KMS-11 (cell line): ENCODE data around the gene MAP3K20.
A peak's percentile ranks its signal among the peaks of the same experiment; 100 is the strongest.
"Not testable (repeated sequence)": the region's sequence is repeated elsewhere in the genome, so short reads cannot be mapped to it uniquely, and the experiment has no call there.

Experiments
- H2AFZ ChIP-seq: fragments of 200-600 bp; sonication (generic); 2 replicates; pipeline ENCODE4 v1.6.1; 2016; ENCODE audit warnings: antibody characterized with exemption, mixed run types, low read depth
- H3K27ac ChIP-seq: fragments of 200-600 bp; sonication (generic); 2 replicates; pipeline ENCODE4 v1.6.1; 2016; ENCODE audit warnings: mild to moderate bottlenecking, mixed run types
- H3K27me3 ChIP-seq: fragments of 200-600 bp; sonication (generic); 2 replicates; pipeline ENCODE4 v1.6.1; 2017; ENCODE audit warnings: mild to moderate bottlenecking, low read depth, mixed run types, moderate library complexity; ENCODE audit not compliant: insufficient read depth
- H3K36me3 ChIP-seq: fragments of 200-600 bp; sonication (generic); 2 replicates; pipeline ENCODE4 v1.6.1; 2017; ENCODE audit warnings: mild to moderate bottlenecking, mixed run types; ENCODE audit not compliant: insufficient read depth
- H3K4me1 ChIP-seq: fragments of 200-600 bp; sonication (generic); 2 replicates; pipeline ENCODE4 v1.6.1; 2016; ENCODE audit warnings: mild to moderate bottlenecking, low read depth, mixed run types; ENCODE audit not compliant: poor library complexity, severe bottlenecking
- H3K4me2 ChIP-seq: fragments of 200-600 bp; sonication (generic); 2 replicates; pipeline ENCODE4 v1.7.0; 2016; ENCODE audit warnings: mild to moderate bottlenecking, mixed run types
- H3K4me3 ChIP-seq: fragments of 200-600 bp; sonication (generic); IDR thresholded peaks from 2 replicates; pipeline ENCODE4 v1.6.1; 2017; ENCODE audit warnings: low read depth, low read length, mixed read lengths; ENCODE audit not compliant: insufficient read depth
- H3K79me2 ChIP-seq: fragments of 200-600 bp; sonication (generic); 2 replicates; pipeline ENCODE4 v1.6.1; 2016; ENCODE audit warnings: low read depth, mixed run types; ENCODE audit not compliant: insufficient read depth
- H3K9ac ChIP-seq: fragments of 200-600 bp; sonication (generic); 2 replicates; pipeline ENCODE4 v1.6.1; 2016; ENCODE audit warnings: mild to moderate bottlenecking, mixed run types
- H4K20me1 ChIP-seq: fragments of 200-600 bp; sonication (generic); 2 replicates; pipeline ENCODE4 v1.6.1; 2016; ENCODE audit warnings: mild to moderate bottlenecking, mixed run types; ENCODE audit not compliant: insufficient read depth
- TF ChIP-seq, protein P1 (sequence below): fragments of 200-600 bp; sonication (generic); conservative IDR thresholded peaks from 2 replicates; pipeline ENCODE4 v1.6.1; 2017; ENCODE audit warnings: low read depth, mild to moderate bottlenecking, antibody characterized with exemption, low read length, moderate library complexity, mixed read lengths

The MAP3K20 gene

DNA sequence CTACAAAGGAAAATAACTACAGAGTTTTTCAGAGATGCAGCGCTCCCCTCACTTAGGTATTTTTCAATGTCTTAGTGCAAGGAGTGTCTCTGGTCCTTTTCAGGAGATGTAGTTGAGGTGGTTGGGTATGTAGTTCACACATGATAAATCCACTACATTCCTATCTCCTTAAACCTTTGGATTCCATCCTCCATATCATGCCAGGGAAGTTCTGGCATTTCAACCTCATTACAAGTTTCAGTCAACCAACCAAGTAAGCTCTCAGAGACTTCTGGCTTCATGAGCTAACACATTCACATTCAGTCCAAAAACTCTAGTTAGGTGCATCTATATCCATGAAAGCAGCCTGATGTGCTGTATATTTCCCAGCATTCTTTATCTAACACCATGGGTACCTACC, 47.3 kb downstream of the MAP3K20 start:
- no peak overlapping the region for H3K4me2 ChIP-seq
- H3K36me3 ChIP-seq: no peaks in the 10 kb centered on the region
- no peaks in the 10 kb centered on the region for H3K79me2 ChIP-seq
- H3K9ac ChIP-seq: no peak overlapping the region
- no peak overlapping the region for H2AFZ ChIP-seq
- H3K4me1 ChIP-seq: peaks cover 33% of the 10 kb centered on the region
- no peaks in the 10 kb centered on the region for H4K20me1 ChIP-seq
- no peak overlapping the region for H3K27ac ChIP-seq
- TF ChIP-seq, protein P1, sequence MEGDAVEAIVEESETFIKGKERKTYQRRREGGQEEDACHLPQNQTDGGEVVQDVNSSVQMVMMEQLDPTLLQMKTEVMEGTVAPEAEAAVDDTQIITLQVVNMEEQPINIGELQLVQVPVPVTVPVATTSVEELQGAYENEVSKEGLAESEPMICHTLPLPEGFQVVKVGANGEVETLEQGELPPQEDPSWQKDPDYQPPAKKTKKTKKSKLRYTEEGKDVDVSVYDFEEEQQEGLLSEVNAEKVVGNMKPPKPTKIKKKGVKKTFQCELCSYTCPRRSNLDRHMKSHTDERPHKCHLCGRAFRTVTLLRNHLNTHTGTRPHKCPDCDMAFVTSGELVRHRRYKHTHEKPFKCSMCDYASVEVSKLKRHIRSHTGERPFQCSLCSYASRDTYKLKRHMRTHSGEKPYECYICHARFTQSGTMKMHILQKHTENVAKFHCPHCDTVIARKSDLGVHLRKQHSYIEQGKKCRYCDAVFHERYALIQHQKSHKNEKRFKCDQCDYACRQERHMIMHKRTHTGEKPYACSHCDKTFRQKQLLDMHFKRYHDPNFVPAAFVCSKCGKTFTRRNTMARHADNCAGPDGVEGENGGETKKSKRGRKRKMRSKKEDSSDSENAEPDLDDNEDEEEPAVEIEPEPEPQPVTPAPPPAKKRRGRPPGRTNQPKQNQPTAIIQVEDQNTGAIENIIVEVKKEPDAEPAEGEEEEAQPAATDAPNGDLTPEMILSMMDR: no peak
- H3K27me3 ChIP-seq: no peaks in the 10 kb centered on the region
- H3K4me3 ChIP-seq: no peak overlapping the region

DNA sequence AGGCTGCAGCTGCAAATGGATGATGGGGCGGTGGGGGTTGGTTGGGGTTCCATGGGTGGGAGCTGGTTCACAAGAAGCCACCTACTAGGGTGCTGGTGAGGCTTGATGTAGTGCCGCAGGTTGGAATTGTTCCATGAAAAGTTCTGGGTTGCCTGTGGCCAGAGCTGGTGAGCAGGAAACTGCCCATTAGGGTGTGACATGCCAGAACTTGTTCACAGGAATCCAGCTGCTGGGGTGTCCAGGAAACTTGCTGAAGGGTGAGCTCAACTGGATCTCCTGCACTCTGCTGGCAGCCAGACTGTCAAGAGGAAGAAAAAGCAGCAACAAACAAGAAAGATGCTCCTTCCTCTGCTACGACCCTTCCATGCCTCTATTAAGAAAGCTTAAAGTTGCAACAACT, 48.8 kb downstream of the MAP3K20 start:
- no peaks in the 10 kb centered on the region for H3K36me3 ChIP-seq
- H2AFZ ChIP-seq: no peak overlapping the region
- no peaks in the 10 kb centered on the region for H4K20me1 ChIP-seq
- H3K9ac ChIP-seq: no peak overlapping the region
- no peak overlapping the region for H3K27ac ChIP-seq
- H3K27me3 ChIP-seq: no peaks in the 10 kb centered on the region
- H3K4me2 ChIP-seq: no peak overlapping the region
- no peaks in the 10 kb centered on the region for H3K79me2 ChIP-seq
- peaks cover 32% of the 10 kb centered on the region for H3K4me1 ChIP-seq
- TF ChIP-seq, protein P1: no peak
- H3K4me3 ChIP-seq: no peak overlapping the region

DNA sequence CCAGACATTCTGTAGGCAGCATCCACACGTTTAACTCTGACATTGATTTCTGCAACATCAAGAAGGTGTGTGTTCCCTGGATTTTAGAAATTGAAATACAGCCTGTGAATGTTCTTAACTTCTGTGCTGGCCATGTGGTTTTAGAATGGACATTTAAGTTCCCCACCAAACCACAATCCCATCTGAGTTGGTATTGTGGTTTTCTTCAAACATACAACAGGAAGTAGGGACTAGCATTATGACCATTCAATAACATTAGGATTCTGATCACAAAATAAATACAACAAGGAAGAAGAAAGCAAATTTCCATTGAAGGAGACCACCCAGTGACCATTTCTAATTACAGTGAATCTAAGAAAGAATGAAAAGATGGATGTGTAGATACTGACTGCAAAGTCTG, 51.2 kb downstream of the MAP3K20 start:
- Histone ChIP-seq H4K20me1 (no peaks in the 10 kb centered on the region), H3K4me2 (peak overlapping the region; percentile 46; the same call in 1 of the 2 replicates), H3K9ac (no peak overlapping the region), H2AFZ (no peak overlapping the region), H3K4me3 (no peak overlapping the region), H3K4me1 (peaks cover 24% of the 10 kb centered on the region), H3K27me3 (no peaks in the 10 kb centered on the region), H3K27ac (no peak overlapping the region), H3K79me2 (no peaks in the 10 kb centered on the region), H3K36me3 (no peaks in the 10 kb centered on the region)
- TF ChIP-seq, protein P1: no peak

DNA sequence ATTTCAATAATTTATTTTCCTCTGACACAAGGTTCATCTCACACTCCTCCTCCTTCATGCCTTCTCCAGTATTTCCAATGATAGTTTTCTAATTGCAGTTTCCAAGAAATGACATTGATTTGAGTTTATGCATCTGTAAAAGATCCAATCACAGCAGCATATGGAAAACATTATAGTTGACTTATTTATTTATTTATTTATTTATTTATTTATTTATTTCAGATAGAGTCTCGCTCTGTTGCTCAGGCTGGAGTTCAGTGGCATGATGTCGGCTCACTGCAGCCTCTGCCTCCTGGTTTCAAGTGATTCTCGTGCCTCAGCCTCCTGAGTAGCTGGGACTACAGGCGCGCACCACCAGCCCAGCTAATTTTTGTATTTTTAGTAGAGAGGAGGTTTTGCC, 52.5 kb downstream of the MAP3K20 start:
- not testable (repeated sequence) for H4K20me1 ChIP-seq, H3K27me3 ChIP-seq, H3K4me2 ChIP-seq, H3K9ac ChIP-seq, H2AFZ ChIP-seq, H3K79me2 ChIP-seq, H3K4me3 ChIP-seq, H3K27ac ChIP-seq, H3K36me3 ChIP-seq
- H3K4me1 ChIP-seq: peaks cover 22% of the 10 kb centered on the region

DNA sequence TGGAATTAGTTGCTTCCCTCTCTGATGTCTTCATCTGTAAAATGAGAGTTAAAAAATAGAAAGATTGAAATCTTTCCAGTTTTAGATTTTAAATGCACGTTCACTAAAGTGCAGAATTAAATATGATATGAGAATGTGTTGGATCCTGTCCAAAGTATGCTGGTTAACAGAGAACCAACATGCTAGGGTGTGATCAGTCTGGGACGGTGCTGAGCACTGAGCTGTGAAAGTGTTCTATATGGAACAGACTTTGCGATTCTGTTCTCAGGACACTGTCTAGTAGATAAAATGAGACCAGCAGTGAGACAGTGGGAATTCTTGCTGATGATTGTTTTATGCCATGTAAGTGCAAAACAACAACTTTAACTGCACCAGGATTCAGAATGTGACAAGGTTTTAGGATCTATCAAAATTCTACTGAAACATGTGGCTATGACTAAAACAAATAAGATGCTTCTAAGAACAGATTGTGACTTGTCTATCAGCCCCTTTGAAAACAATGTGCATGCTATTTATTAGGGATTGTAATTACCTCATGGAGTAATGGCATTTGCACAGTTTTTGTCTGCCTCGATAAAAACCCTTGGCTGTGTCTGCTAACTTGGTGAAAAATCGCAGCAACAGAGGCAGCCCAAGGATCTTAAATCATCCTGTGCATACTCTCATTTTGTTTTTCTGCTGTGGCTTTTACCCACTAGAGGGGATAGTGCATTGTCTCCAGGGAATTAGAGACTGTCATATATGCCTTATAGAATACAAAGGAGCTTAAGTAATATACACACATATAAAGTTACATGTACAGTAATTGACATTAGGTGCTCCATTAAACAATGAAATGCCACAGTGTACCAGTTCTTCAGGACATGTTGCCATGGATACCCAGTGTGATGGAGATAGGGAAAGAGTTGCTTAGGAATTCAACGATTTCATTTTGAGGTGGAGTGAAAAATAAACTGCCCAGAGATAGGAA, 55.1 kb downstream of the MAP3K20 start:
- H2AFZ ChIP-seq: no peak overlapping the region
- TF ChIP-seq, protein P1: no peak
- H3K4me2 ChIP-seq: no peak overlapping the region
- H3K27me3 ChIP-seq: no peaks in the 10 kb centered on the region
- peaks cover 17% of the 10 kb centered on the region for H3K4me1 ChIP-seq
- H3K4me3 ChIP-seq: no peak overlapping the region
- no peaks in the 10 kb centered on the region for H3K79me2 ChIP-seq
- H3K36me3 ChIP-seq: no peaks in the 10 kb centered on the region
- no peaks in the 10 kb centered on the region for H4K20me1 ChIP-seq
- no peak overlapping the region for H3K27ac ChIP-seq
- no peak overlapping the region for H3K9ac ChIP-seq
